ENCODE results near the gene SLC37A1. TPM values are rescaled to one million over a fixed set of nuclear protein-coding genes. Genes with fewer than 3 reads are reported as not detected.

SLC37A1 gene
- total and polyA plus RNA-seq, 8 donors, result 4.7 to 14.3 (median 7.9) TPM

- FAIRE-seq, result no peak
- H3K9me3 ChIP-seq, result no peaks in the 10 kb centered on the region
- H3K4me3 ChIP-seq, result no peak overlapping the region
- H3K27ac ChIP-seq, result no peak overlapping the region
- no peaks in the 10 kb centered on the region for H3K4me1 ChIP-seq
- no peak for ATAC-seq
- H3K27me3 ChIP-seq, result no peaks in the 10 kb centered on the region
- no peak for DNase-seq
- intact Hi-C loops (cut with DNase I), result no loop called here
- no peak for TF ChIP-seq CTCF (IDR thresholded peaks at IDR 0.05)
- 74 to 78% methylated on average over 10 of the region's 10 CpGs for WGBS, 2 donors
- peaks cover 0 to 22% (median 9%) of the 10 kb centered on the region in 3 donors for H3K36me3 ChIP-seq
Measured at GRCh38 chr21:42538479-42539275, 25.0 kb downstream of the SLC37A1 start.

GRCh38 chr21:42539342-42539741, 25.7 kb downstream of the SLC37A1 start:
- 90 to 92% methylated on average over 17 of the region's 17 CpGs for WGBS, 2 donors
- H3K27ac ChIP-seq, result no peak overlapping the region
- ATAC-seq (no peak), FAIRE-seq (no peak), DNase-seq (no peak)
- H3K36me3 ChIP-seq, result peaks cover 0 to 22% (median 9%) of the 10 kb centered on the region in 3 donors
- no peaks in the 10 kb centered on the region for H3K9me3 ChIP-seq
- no peaks in the 10 kb centered on the region for H3K27me3 ChIP-seq
- TF ChIP-seq CTCF (IDR thresholded peaks at IDR 0.05), result no peak
- no peaks in the 10 kb centered on the region for H3K4me1 ChIP-seq
- H3K4me3 ChIP-seq, result no peak overlapping the region
- intact Hi-C loops (cut with DNase I), result no loop called here

GRCh38 chr21:42539931-42540343, 26.3 kb downstream of the SLC37A1 start:
- FAIRE-seq (no peak), DNase-seq (no peak), ATAC-seq (no peak)
- 89 to 95% methylated on average over 7 of the region's 7 CpGs for WGBS, 2 donors
- H3K4me1 ChIP-seq, result no peaks in the 10 kb centered on the region
- intact Hi-C loops (cut with DNase I), result no loop called here
- no peaks in the 10 kb centered on the region for H3K27me3 ChIP-seq
- H3K4me3 ChIP-seq, result no peak overlapping the region
- H3K36me3 ChIP-seq, result peaks cover 0 to 19% (median 9%) of the 10 kb centered on the region in 3 donors
- no peak overlapping the region for H3K27ac ChIP-seq
- no peaks in the 10 kb centered on the region for H3K9me3 ChIP-seq
- no peak for TF ChIP-seq CTCF (IDR thresholded peaks at IDR 0.05)

- Histone ChIP-seq H3K36me3 (peaks cover 0 to 14% (median 9%) of the 10 kb centered on the region in 3 donors), H3K27ac (no peak overlapping the region), H3K9me3 (no peaks in the 10 kb centered on the region), H3K27me3 (no peaks in the 10 kb centered on the region), H3K4me3 (no peak overlapping the region), H3K4me1 (no peaks in the 10 kb centered on the region)
- ATAC-seq (no peak), FAIRE-seq (no peak), DNase-seq (peak in 2 of 6 donors; percentile 28 to 30)
- TF ChIP-seq CTCF (IDR thresholded peaks at IDR 0.05), result no peak
- 73 to 86% methylated on average over 8 of the region's 8 CpGs for WGBS, 2 donors
- intact Hi-C loops (cut with DNase I), result no loop called here
Measured at GRCh38 chr21:42540396-42540795, 26.7 kb downstream of the SLC37A1 start.

- Histone ChIP-seq H3K9me3 (no peaks in the 10 kb centered on the region), H3K27me3 (no peaks in the 10 kb centered on the region), H3K4me3 (no peak overlapping the region), H3K27ac (no peak overlapping the region), H3K4me1 (no peaks in the 10 kb centered on the region), H3K36me3 (peaks cover 0 to 9% (median 6%) of the 10 kb centered on the region in 3 donors)
- no peak for TF ChIP-seq CTCF (IDR thresholded peaks at IDR 0.05)
- ATAC-seq (no peak), DNase-seq (no peak), FAIRE-seq (no peak)
- intact Hi-C loops (cut with DNase I), result no loop called here
- WGBS, 2 donors, result 90 to 98% methylated on average over 12 of the region's 12 CpGs
Measured at GRCh38 chr21:42541174-42541573, 27.5 kb downstream of the SLC37A1 start.
